GM12891 (cell line): ENCODE data around the gene PROX1.

ENCODE experiments used
- PAX5 ChIP-seq: IDR thresholded peaks from 2 replicates; pipeline ENCODE4 v1.6.1; 2011; ENCODE audit warnings: low read length, moderate library complexity, mild to moderate bottlenecking; ENCODE audit not compliant: insufficient read depth, severe bottlenecking
- POLR2A ChIP-seq: IDR thresholded peaks from 2 replicates; pipeline ENCODE4 v1.6.1; 2011; ENCODE audit warnings: low read depth, low read length, control low read depth
- POLR2AphosphoS5 ChIP-seq: IDR thresholded peaks from 2 replicates; pipeline ENCODE4 v1.6.1; 2011; ENCODE audit warnings: low read depth, low read length, control low read depth
- POU2F2 ChIP-seq: IDR thresholded peaks from 2 replicates; pipeline ENCODE4 v1.6.1; 2011; ENCODE audit warnings: low read depth, mild to moderate bottlenecking, control low read depth, low read length, moderate library complexity

DNA sequence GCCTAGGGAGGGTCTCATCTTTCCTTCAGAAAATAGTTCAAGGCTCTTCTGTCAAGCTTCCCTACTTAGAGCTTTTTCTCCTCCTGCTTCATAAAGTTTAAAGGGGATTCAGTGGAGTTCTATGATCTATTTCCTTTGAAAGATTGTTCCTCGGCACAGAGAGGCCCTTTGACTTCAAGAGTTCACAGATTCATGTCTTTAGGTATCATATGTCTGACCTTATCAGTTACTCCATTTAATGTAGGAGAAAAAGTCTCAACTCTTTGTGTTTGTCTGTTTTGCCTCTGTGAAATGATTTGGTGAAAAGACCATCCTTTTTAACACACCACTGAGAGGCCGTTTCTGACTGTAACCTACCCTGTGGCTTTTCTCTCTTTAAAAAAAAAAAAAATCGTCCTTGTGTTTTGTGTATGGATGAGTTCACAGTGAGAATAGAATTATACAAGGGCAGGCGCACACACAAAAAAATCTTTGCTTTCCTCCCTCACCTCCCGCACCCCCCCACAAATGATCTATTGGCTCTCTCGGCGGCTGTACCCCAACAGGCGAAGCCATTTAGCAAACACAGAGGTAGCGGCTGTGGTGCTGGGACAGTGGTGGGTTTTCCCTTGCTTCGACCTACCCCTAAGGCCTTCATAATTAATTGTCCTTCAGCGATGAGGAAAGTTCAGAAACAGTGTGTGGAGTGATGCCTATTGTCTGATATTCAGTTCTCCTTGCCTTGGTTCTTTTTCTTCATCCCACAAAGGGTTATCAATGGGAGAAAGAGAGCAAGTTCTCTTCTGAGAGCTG lies 29.6 kb downstream of the PROX1 start:
- TF ChIP-seq POLR2A (no peak), PAX5 (no peak), POLR2AphosphoS5 (no peak), POU2F2 (no peak)
